Spinal cord (tissue), 10 donors: ENCODE results near the gene CACNA1D. TPM values are rescaled to one million over a fixed set of nuclear protein-coding genes. Genes with fewer than 3 reads are reported as not detected.

Source experiments
- DNase-seq, 6 donors: peaks; one replicate each; pipeline versions ENCODE4 v3.0.0 to v3.0.0-alpha.2; 2013 to 2015; ENCODE audit warnings: low spot score in 6 of 6, low read depth in 4 of 6
- H3K27ac ChIP-seq: one replicate; pipeline ENCODE4 v1.5.1; 2013; ENCODE audit warnings: low read depth, low read length, control low read depth
- H3K27me3 ChIP-seq: one replicate; pipeline ENCODE4 v1.6.1; 2013; ENCODE audit warnings: low read length; ENCODE audit not compliant: control insufficient read depth, insufficient read depth
- H3K36me3 ChIP-seq: one replicate; pipeline ENCODE4 v1.6.1; 2013; ENCODE audit warnings: low read length; ENCODE audit not compliant: control insufficient read depth, insufficient read depth
- H3K4me1 ChIP-seq: one replicate; pipeline ENCODE4 v1.6.1; 2013; ENCODE audit warnings: low read length; ENCODE audit not compliant: control insufficient read depth, insufficient read depth
- H3K4me3 ChIP-seq: one replicate; pipeline ENCODE4 v1.5.1; 2013; ENCODE audit warnings: low read depth, low read length, control low read depth
- H3K9me3 ChIP-seq: one replicate; pipeline ENCODE4 v1.6.1; 2013; ENCODE audit warnings: low read length; ENCODE audit not compliant: control insufficient read depth, insufficient read depth
- WGBS: methylation state at CpG from one replicate; pipeline ENCODE4 v1.1.5; 2013; ENCODE audit warnings: missing lambda C conversion rate; ENCODE audit not compliant: insufficient coverage; 5-methylcytosine and 5-hydroxymethylcytosine counted together
- polyA plus RNA-seq, 2 donors: library from polyadenylated mRNA; unstranded; fragments of 120-200 nt; gene quantifications; one replicate each; pipeline ENCODE4 v1.2.1, GENCODE V29; 2013; ENCODE audit not compliant: insufficient read length in 2 of 2
- total RNA-seq, 2 donors: library from RNA; depleted of rRNA in 1 of 2; stranded (reverse); fragments of 120-200 nt in 1 of 2; fragments of >200 nt in 1 of 2; gene quantifications; one replicate each; pipeline versions ENCODE4 v1.2.3 to v1.2.4, GENCODE V29; 2013 to 2014
- donor health status: healthy.

CACNA1D gene
- total and polyA plus RNA-seq, 4 donors = 14.1 to 37.5 (median 24.4) TPM

GRCh38 chr3:53716998-53717397, 222.6 kb downstream of the CACNA1D start:
- Histone ChIP-seq H3K27ac (no peak overlapping the region), H3K36me3 (peaks cover 7% of the 10 kb centered on the region), H3K27me3 (no peaks in the 10 kb centered on the region), H3K9me3 (no peaks in the 10 kb centered on the region), H3K4me1 (peaks cover 7% of the 10 kb centered on the region), H3K4me3 (no peak overlapping the region)
- 90% methylated on average over 5 of the region's 7 CpGs for WGBS
- DNase-seq = no peak

GRCh38 chr3:53718462-53718861, 224.1 kb downstream of the CACNA1D start:
- no peaks in the 10 kb centered on the region for H3K9me3 ChIP-seq
- 83% methylated on average over 8 of the region's 17 CpGs for WGBS
- H3K27ac ChIP-seq = no peak overlapping the region
- no peak for DNase-seq
- H3K27me3 ChIP-seq = no peaks in the 10 kb centered on the region
- H3K4me1 ChIP-seq = peaks cover 7% of the 10 kb centered on the region
- H3K4me3 ChIP-seq = no peak overlapping the region
- peaks cover 7% of the 10 kb centered on the region for H3K36me3 ChIP-seq

- WGBS = 80% methylated on average over 1 of the region's 6 CpGs
- H3K36me3 ChIP-seq = peaks cover 10% of the 10 kb centered on the region
- H3K4me3 ChIP-seq = no peak overlapping the region
Observed at GRCh38 chr3:53719796-53720195, 225.4 kb downstream of the CACNA1D start.

GRCh38 chr3:53721187-53722119, 227.0 kb downstream of the CACNA1D start:
- Histone ChIP-seq H3K36me3 (peaks cover 10% of the 10 kb centered on the region), H3K9me3 (no peaks in the 10 kb centered on the region), H3K27ac (no peak overlapping the region), H3K4me1 (peaks cover 7% of the 10 kb centered on the region), H3K4me3 (no peak overlapping the region), H3K27me3 (no peaks in the 10 kb centered on the region)
- WGBS = 0% methylated on average over 1 of the region's 6 CpGs
- peak in 2 of 6 donors; percentile 45 to 74 for DNase-seq

More at GRCh38 chr3:53719796-53720195, 225.4 kb downstream of the CACNA1D start:
- DNase-seq = no peak
- no peaks in the 10 kb centered on the region for H3K27me3 ChIP-seq
- no peak overlapping the region for H3K27ac ChIP-seq
- H3K4me1 ChIP-seq = peaks cover 7% of the 10 kb centered on the region
- H3K9me3 ChIP-seq = no peaks in the 10 kb centered on the region

- Histone ChIP-seq H3K36me3 (peaks cover 3% of the 10 kb centered on the region), H3K27ac (no peak overlapping the region), H3K4me3 (no peak overlapping the region), H3K4me1 (peaks cover 9% of the 10 kb centered on the region), H3K9me3 (no peaks in the 10 kb centered on the region), H3K27me3 (no peaks in the 10 kb centered on the region)
- WGBS = 77% methylated on average over 2 of the region's 2 CpGs
- no peak for DNase-seq
Observed at GRCh38 chr3:53724566-53724965, 230.2 kb downstream of the CACNA1D start.

- H3K27ac ChIP-seq = no peak overlapping the region
- no peak for DNase-seq
- no peaks in the 10 kb centered on the region for H3K9me3 ChIP-seq
- peaks cover 15% of the 10 kb centered on the region for H3K4me1 ChIP-seq
- H3K4me3 ChIP-seq = no peak overlapping the region
- H3K27me3 ChIP-seq = no peaks in the 10 kb centered on the region
- H3K36me3 ChIP-seq = peaks cover 3% of the 10 kb centered on the region
- no CpG with 5 or more reads among the region's 5 CpGs for WGBS
Observed at GRCh38 chr3:53725387-53725995, 231.1 kb downstream of the CACNA1D start.

GRCh38 chr3:53726643-53727042, 232.2 kb downstream of the CACNA1D start:
- H3K27ac ChIP-seq = no peak overlapping the region
- no peaks in the 10 kb centered on the region for H3K9me3 ChIP-seq
- no peaks in the 10 kb centered on the region for H3K27me3 ChIP-seq
- H3K4me3 ChIP-seq = no peak overlapping the region
- DNase-seq = no peak
- H3K4me1 ChIP-seq = peaks cover 17% of the 10 kb centered on the region
- H3K36me3 ChIP-seq = peaks cover 3% of the 10 kb centered on the region
- 57% methylated on average over 5 of the region's 9 CpGs for WGBS

- H3K27me3 ChIP-seq = no peaks in the 10 kb centered on the region
- H3K36me3 ChIP-seq = peaks cover 10% of the 10 kb centered on the region
- H3K4me1 ChIP-seq = peaks cover 23% of the 10 kb centered on the region
- H3K27ac ChIP-seq = no peak overlapping the region
- no peaks in the 10 kb centered on the region for H3K9me3 ChIP-seq
- no peak overlapping the region for H3K4me3 ChIP-seq
- DNase-seq = no peak
Observed at GRCh38 chr3:53728606-53729005, 234.2 kb downstream of the CACNA1D start.

GRCh38 chr3:53729159-53729558, 234.7 kb downstream of the CACNA1D start:
- Histone ChIP-seq H3K9me3 (no peaks in the 10 kb centered on the region), H3K4me1 (peaks cover 23% of the 10 kb centered on the region), H3K27me3 (no peaks in the 10 kb centered on the region), H3K4me3 (no peak overlapping the region), H3K36me3 (peaks cover 10% of the 10 kb centered on the region), H3K27ac (peak overlapping the region; percentile 25)
- WGBS = 60% methylated on average over 1 of the region's 6 CpGs
- peak in 1 of 6 donors; percentile 60 for DNase-seq
